Mesodermal cell (in vitro differentiated cells): ENCODE measurements around the gene TCF19.
"Not testable (repeated sequence)": the region's sequence is repeated elsewhere in the genome, so short reads cannot be mapped to it uniquely, and the experiment has no call there.

Experiments
- H3K27ac ChIP-seq: 2 replicates; pipeline ENCODE4 v1.7.0; 2013; ENCODE audit warnings: mild to moderate bottlenecking, low read depth, low read length, moderate library complexity; ENCODE audit not compliant: severe bottlenecking
- H3K36me3 ChIP-seq: 2 replicates; pipeline ENCODE4 v1.7.1; 2013; ENCODE audit warnings: mild to moderate bottlenecking, low read length, moderate library complexity; ENCODE audit not compliant: control insufficient read depth, insufficient read depth
- H3K4me1 ChIP-seq: one replicate; pipeline ENCODE4 v1.7.1; 2013; ENCODE audit warnings: mild to moderate bottlenecking, low read length; ENCODE audit not compliant: insufficient read depth, control insufficient read depth, poor library complexity, severe bottlenecking
- H3K4me3 ChIP-seq: 2 replicates; pipeline ENCODE4 v1.7.0; 2013; ENCODE audit warnings: low read length, control low read depth, mild to moderate bottlenecking; ENCODE audit not compliant: insufficient read depth, poor library complexity, severe bottlenecking; ENCODE audit errors: extremely low read depth
- H3K9me3 ChIP-seq: 2 replicates; pipeline ENCODE4 v1.7.1; 2013; ENCODE audit warnings: mild to moderate bottlenecking, low read length, moderate library complexity; ENCODE audit not compliant: control insufficient read depth
- WGBS, 2 experiments: methylation state at CpG; one replicate each; pipeline ENCODE4 v1.1.5; 2013; ENCODE audit warnings: missing lambda C conversion rate in 2 of 2; ENCODE audit not compliant: insufficient coverage in 2 of 2; 5-methylcytosine and 5-hydroxymethylcytosine counted together

TCF19 gene

DNA sequence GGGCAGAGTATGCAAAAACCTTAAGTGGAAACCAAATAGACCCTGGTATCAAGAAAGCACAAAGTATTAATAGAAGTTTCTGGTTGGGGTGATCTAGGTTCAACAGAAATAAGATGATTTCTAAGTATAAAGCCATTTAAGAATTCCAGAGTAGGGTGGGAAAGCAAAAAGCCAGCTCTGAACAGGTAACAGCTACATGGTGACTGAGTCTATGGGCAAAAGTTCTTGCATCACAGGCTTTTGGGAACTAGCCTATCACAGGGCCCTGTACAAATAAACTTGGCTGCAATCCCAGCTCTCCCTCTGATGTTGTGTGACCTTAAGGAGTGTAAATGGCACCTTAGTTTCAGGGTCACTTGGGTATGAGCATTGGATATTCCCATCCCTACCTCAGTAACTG lies 5.5 kb downstream of the TCF19 start:
- no peaks in the 10 kb centered on the region for H3K9me3 ChIP-seq
- no peak overlapping the region for H3K27ac ChIP-seq
- peaks cover 24% of the 10 kb centered on the region for H3K36me3 ChIP-seq
- no peak overlapping the region for H3K4me3 ChIP-seq
- H3K4me1 ChIP-seq: peaks cover 4% of the 10 kb centered on the region

DNA sequence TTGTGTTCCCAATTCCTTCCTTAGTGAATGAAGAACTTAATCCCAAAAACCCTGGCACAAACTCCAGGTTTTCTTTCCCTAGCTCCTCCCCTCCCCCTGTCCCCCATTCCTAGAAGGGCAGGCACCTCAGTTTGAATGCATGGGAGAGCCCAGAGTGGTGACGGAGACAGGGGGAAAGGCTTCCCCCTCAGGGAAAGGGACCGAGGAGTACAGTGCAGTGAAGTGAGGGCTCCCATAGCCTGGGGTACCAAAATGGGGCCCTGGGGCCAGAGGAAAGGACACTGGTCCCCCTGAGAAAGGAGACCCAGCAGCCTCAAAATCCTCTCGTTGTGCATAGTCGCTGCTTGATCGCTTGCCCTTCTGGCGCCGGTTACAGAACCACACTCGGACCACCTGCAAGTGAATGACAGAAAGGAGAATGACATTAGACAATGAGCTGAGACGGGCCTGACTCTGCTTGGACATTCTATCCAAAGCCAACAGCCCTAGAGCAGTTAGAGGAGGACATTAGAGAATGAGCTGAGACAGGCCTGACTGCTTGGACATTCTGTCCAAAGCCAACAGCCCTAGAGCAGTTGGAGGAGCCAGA lies 6.2 kb downstream of the TCF19 start:
- H3K4me1 ChIP-seq, H3K9me3 ChIP-seq, H3K27ac ChIP-seq, H3K4me3 ChIP-seq: not testable (repeated sequence)
- H3K36me3 ChIP-seq: peaks cover 24% of the 10 kb centered on the region
- WGBS, 2 experiments: 97 to 100% methylated on average over 1 to 7 of the region's 9 CpGs

DNA sequence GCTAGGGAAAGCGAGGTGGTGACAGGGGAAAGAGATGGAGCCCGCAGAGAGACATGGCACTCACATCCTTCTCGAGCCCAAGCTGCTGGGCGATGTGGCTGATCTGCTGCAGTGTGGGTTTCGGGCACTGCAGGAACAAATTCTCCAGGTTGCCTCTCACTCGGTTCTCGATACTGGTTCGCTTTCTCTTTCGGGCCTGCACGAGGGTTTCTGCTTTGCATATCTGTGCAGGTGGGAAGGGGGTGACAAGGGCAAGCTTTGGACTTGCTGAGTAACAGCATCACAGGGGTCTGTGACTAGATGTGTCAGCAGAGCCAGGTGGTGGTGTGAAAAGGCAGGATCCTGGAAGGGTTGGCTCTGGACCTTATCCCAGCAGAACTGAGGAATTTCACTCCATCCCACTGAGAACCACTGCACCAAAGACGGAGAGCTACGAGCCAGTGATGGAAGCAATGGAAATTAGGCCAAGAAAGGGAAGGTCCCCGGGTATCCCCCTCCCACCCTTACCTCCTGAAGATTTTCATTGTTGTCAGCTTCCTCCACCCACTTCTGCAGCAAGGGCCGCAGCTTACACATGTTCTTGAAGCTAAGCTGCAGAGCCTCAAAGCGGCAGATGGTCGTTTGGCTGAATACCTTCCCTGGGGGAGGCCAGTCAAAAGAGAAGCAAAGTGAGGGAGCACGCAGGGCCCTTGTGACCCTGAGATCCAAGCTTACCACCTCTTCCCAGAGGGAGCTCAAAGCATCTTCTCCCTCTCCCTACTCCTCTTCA lies 6.9 kb downstream of the TCF19 start:
- H3K9me3 ChIP-seq, H3K4me3 ChIP-seq, H3K27ac ChIP-seq, H3K4me1 ChIP-seq: not testable (repeated sequence)
- peaks cover 24% of the 10 kb centered on the region for H3K36me3 ChIP-seq
- WGBS, 2 experiments: 82% methylated on average over 7 of the region's 17 CpGs; no CpG with 5 or more reads in 1 of the 2 experiments

DNA sequence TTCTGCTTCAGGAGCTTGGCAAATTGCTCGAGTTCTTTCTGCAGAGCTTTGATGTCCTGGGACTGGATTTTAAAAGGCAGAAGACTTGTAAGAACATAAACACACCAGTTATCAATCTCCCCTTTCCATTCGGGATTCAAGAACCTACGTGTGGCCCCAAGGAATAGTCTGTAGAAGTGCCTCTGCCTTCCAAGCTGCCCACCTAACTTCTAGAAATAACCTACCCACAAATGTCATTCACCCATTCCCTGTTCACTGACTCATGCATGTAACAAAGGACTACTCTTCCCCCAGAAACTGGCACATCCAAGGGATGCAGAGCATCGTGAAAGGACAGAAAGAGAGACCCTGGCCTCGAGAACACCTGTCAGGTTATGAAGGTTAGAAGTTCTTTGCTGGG lies 7.6 kb downstream of the TCF19 start:
- Histone ChIP-seq H3K4me3 (no peak overlapping the region), H3K4me1 (peaks cover 4% of the 10 kb centered on the region), H3K27ac (no peak overlapping the region), H3K9me3 (no peaks in the 10 kb centered on the region), H3K36me3 (peaks cover 24% of the 10 kb centered on the region)
- 84 to 89% methylated on average over 3 to 4 of the region's 5 CpGs for WGBS, 2 experiments

DNA sequence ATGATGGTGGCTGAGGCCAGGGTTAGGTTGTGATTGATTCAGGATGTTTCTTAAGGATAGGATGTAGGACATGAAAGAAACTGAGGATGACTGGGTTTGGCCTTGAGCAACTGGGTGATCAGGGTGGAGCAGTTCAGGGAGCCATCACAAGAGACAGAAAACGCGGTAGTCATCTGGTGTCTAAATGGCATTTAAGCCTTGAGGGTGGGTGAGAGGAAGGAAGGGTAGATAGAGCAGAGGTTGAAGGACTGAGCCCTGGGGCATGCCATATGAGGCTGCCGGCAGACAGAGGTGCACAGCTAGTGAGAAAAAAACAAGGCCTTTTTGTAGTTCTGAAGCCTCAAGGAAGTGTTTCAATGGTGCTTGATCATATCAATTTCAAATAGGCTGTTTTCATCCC lies 10.2 kb downstream of the TCF19 start:
- H3K4me3 ChIP-seq: no peak overlapping the region

DNA sequence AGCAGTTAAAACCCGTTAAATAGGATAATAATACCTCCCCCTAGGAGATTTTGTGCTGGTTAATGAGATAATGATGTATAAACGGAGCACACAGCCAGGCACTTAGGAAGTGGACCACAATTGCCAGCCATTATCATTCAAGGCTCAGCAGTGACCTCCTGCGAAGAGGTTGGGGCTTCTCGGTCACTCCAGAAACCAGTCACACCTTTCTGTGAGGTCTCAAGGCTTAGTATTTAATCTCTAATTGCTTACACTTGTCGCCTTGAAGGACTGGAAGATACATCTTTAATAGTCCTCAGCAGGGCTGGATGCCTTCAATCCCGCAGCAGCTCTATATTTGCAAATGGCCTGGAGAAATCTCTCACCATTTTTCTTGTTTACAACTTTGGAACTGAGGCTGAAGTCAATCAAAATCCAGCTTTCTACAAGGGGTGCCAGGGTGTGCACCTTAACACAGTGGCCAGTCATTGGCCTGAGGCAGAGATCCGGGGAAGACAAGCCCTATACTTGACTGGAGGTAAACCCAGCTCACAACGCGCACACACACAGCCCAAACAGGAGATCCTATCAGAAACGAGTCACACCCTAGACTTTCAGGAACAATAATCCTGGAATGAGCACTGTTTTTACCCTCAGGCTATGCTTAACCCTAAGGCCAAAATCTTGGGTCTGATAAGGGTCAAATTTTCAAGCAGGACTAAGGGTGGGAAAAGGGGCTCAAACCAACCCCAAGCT lies 10.9 kb downstream of the TCF19 start:
- H3K4me1 ChIP-seq: peaks cover 23% of the 10 kb centered on the region
- H3K36me3 ChIP-seq: no peaks in the 10 kb centered on the region
- no peaks in the 10 kb centered on the region for H3K9me3 ChIP-seq
- no peak overlapping the region for H3K4me3 ChIP-seq
- no peak overlapping the region for H3K27ac ChIP-seq
- 20 to 29% methylated on average over 8 of the region's 10 CpGs for WGBS, 2 experiments

More for the DNA sequence above, 10.2 kb downstream of the TCF19 start:
- Histone ChIP-seq H3K9me3 (no peaks in the 10 kb centered on the region), H3K4me1 (peaks cover 22% of the 10 kb centered on the region), H3K36me3 (peaks cover 2% of the 10 kb centered on the region), H3K27ac (no peak overlapping the region)
- WGBS, 2 experiments: 27 to 32% methylated on average over 3 of the region's 3 CpGs

DNA sequence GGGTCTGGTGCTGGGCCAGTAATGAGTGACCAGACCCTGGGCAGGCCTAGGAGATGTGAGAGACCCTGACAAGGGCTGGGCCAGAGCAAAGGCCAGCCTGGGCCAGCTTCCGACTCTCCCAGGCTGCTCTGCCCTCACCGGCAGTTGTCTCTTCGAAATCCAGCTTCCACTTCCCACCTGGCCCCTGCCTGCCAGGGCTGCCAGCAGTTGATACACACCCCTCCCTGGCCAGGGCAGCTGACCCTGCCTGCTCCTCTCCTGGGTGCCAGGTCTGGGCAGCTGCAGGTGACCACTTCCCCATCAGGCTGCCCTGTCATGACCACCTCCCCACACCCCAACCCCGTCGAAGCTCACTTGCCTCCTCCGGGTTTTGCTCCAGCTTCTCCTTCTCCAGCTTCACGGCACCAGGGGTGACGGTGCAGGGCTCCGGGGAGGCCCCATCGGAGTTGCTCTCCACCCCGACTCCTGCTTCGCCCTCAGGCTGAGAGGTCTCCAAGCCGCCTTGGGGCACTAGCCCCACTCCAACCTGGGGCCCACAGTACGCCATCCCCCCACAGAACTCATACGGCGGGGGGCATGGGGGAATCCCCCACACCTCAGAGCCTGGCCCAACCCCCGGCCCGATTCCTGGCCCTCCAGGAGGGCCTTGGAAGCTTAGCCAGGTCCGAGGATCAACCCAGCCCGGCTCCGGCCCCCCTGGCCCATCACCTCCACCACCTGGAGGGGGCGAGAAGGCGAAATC lies 11.6 kb downstream of the TCF19 start:
- Histone ChIP-seq H3K4me3 (peak overlapping the region; percentile 36), H3K4me1 (peaks cover 23% of the 10 kb centered on the region)
- 29 to 37% methylated on average over 6 to 15 of the region's 23 CpGs for WGBS, 2 experiments
- H3K27ac ChIP-seq, H3K9me3 ChIP-seq, H3K36me3 ChIP-seq: not testable (repeated sequence)

DNA sequence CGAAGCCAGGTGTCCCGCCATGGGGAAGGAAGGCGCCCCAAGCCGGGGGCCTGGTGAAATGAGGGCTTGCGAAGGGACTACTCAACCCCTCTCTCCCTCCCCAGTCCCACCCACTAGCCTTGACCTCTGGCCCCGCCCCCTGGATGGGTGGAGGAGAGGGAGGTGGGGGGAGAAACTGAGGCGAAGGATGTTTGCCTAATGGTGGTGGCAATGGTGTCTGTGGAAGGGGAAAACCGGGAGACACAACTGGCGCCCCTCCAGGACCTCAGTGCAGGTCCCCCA lies 12.2 kb downstream of the TCF19 start, which contains the start of gene POU5F1:
TSS of gene POU5F1 (minus strand) at position 83 of the 282 bp plus-strand sequence. CDS start at position 21, 62 bp downstream.
- peak within 1 kb of the TSS; percentile 36 for H3K4me3 ChIP-seq
- WGBS, 2 experiments: 35 to 40% methylated on average over 1 to 2 of the region's 9 CpGs
- no peaks in the 10 kb centered on the region for H3K36me3 ChIP-seq
- peaks cover 28% of the 10 kb centered on the region for H3K4me1 ChIP-seq
- H3K9me3 ChIP-seq: no peaks in the 10 kb centered on the region
- H3K27ac ChIP-seq: no peak within 1 kb of the TSS

DNA sequence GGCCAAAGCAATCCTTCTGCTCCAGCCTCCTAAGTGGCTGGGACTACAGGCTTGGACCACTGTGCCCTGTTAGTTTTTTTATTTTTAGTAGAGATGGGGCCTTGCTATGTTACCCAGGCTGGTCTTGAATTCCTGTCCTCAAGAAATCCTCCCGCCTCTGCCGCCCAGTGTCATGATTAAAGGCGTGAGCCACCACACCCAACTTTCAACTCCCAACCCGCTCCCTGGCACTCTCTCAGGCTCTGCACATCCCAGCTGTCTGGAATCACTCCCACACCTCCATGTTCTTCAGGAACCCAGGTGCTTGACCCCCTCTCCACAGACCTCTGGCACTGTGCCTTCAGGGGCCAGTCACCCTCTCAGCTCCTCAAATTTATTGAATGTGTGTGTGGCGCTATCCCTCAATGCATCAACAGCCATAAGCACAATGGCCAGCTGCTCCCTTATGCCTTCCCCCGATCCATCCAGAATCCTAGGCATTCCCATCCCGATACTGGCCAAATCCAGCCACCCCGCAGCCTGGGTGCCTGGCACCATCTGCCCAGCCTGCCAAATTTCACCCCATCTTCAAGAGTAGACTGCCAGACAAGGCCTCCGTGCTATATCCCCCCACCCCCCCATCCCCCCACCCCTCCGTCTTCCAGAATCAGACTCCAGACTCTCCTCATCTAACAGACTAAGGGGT lies 12.7 kb downstream of the TCF19 start:
- no peak overlapping the region for H3K27ac ChIP-seq
- 87 to 98% methylated on average over 6 to 8 of the region's 10 CpGs for WGBS, 2 experiments

More for the DNA sequence above, 12.7 kb downstream of the TCF19 start:
- H3K4me1 ChIP-seq: peaks cover 32% of the 10 kb centered on the region
- H3K9me3 ChIP-seq: no peaks in the 10 kb centered on the region
- peak overlapping the region; percentile 36 for H3K4me3 ChIP-seq
- no peaks in the 10 kb centered on the region for H3K36me3 ChIP-seq
